Measurements from ENCODE around the gene CCN5.
"Not testable (repeated sequence)": the region's sequence is repeated elsewhere in the genome, so short reads cannot be mapped to it uniquely, and the experiment has no call there.

Gene CCN5

DNA sequence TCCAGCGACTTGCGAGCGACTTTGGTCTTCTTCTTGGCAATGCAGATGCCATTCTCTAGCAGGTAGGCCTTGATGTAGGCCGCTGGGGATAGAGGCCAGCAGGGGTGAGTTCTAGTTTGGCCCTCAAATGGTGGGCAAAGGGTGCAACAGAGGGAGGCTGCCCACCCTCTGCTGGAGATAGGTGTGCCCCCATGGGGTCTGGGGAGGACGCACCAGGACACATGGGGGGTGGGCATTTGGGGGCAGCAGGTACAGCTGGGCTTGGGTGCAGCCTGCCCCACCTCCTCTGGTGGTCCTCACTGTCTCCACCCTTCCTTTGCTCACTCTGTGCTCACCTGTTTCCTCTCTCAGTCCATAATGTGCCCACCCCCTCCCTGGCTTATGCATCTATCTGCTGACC lies 41.8 kb downstream of the CCN5 start:
- DNase-seq (ENCODE audit: low read depth, low spot score), result no peak

DNA sequence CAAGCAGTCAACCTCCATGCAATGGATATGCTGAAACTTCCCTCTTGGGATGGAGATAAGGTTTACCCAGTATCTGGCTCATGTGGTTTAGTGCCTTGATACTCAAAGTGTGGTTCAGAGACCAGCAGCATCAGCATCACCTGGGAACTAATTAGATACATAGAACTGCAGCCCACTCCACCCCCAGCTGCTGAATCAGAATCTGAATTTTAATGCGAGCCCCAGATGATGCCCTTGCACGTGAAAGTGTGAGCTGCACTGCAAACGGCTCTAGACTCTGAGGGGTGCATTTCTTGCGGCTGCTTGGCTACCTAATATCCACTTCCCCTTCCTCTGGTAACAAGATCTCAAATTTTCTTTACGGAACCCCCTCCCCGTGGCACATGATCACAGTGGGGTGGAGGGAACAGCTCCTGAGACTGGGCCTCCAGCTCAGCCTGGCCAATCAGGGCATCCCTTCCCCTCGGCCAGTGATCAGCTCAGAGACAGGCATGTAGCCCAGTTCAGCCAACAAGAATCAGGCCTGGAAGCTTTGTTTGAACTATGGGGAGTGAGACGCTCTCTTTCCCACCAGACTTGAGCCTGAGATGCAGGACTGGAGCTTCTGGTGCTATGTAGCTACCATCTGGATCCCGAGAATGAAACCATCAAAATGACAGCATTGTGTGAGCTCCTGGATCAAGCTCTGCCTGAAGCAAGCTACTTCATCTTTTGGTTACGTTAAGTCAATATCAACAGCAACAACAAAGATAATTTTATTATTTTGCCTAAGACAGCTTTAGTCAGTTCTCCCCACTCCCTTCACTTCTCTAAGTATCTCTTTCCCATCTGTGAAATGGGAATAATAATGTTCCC lies 43.3 kb downstream of the CCN5 start:
- DNase-seq (ENCODE audit: low read depth, low spot score), result no peak

DNA sequence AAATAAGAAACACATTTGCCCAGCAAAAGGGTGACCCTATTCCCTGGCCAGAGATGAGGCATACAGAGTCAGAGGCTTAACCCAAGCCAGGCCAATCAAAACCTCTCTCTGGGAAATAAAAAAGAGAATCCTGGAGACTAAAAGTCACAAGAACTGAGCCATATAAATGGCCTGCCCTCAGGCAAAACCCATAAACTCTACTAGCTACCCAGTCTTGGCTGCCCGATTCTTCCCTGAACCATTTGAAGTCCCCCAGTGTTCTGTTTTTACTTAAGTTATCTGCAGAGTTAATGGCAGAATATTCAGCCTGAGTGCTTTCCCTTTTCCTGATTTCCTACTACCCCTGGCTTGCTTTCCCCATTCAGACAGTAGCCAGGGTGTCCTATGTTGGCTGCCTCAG lies 44.4 kb downstream of the CCN5 start:
- DNase-seq (ENCODE audit: low read depth, low spot score), result no peak

GRCh38 chr20:44761423-44761822 lies 46.3 kb downstream of the CCN5 start:
- no peak for DNase-seq (ENCODE audit: low read depth, low spot score)

GRCh38 chr20:44762466-44763140 lies 47.4 kb downstream of the CCN5 start:
- DNase-seq (ENCODE audit: low read depth, low spot score), result no peak

- DNase-seq (ENCODE audit: low read depth, low spot score), result not testable (repeated sequence)
Measured at GRCh38 chr20:44763798-44764197, 48.6 kb downstream of the CCN5 start.

DNA sequence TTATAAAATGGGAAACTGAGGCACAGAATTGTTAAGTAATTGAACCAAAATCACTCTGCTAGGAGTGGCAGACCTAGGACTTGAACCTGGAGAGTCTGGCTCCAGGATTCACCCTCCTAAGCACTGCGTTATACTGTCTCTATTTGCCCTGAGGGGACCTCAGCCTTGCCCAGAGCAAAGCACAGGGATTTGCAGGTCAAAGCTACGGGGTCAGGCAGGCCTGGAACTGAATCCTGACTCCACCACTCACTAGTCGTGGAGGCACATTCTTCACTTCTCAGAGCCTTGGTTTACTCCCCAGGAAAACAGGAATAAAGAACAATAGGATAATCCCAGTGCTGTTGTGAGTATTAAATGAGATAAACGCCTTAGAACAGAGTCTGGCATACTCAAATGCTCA lies 49.9 kb downstream of the CCN5 start:
- no peak for DNase-seq (ENCODE audit: low read depth, low spot score)

DNA sequence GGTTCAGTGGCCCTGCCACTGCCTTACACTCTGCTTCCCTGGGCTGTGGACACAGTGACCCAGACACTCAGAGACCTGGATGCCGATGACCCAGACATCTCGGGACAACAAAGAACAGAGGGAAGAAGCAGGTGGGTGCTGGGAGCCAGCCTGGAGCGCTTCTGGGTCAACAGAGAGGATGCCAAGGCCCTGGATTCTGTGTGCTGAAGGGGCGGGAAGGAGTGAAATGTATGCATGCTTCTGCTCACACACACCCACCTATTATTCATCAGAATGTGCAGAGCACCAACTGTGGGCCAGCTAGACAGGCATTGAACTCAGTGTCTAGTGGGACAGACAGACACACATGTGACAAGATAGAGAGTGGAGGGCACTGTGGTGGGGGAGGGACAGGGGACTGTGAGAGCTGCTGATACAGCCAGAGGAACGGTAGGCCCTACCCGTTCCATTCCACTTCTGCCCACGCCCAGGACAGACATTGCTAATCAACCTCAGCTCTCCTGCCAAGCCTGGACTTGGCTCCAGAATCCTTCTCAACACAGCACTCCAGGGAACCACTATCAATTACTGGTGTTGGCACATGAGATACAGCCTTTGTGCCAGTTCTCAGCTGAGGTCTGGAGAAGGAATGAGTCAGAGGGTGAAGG lies 50.7 kb downstream of the CCN5 start:
- DNase-seq (ENCODE audit: low read depth, low spot score), result no peak

GRCh38 chr20:44768256-44768655 lies 53.1 kb downstream of the CCN5 start:
- no peak for DNase-seq (ENCODE audit: low read depth, low spot score)

- no peak for DNase-seq (ENCODE audit: low read depth, low spot score)
Measured at GRCh38 chr20:44768854-44769480, 53.8 kb downstream of the CCN5 start.

DNA sequence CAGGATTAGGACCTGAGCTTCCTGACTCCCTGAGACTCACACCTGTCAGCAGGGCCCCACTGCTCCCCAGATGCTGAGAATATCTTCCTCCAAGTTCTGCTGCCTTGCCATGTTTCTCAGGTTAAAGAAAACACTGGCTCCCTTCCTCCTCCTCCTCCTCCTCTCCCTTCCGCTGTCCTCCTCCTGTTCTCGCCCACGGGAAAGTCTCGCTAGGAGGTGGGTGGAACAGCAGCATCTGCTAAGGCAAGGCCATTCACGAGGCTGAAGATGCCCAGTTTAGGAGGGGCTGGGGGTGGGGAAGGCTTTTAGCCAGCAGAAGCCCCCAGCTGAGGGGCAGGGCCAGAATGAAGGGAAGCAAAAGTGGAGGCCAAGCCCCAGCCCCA lies 54.3 kb downstream of the CCN5 start:
- DNase-seq (ENCODE audit: low read depth, low spot score), result no peak

GRCh38 chr20:44770484-44771171 lies 55.5 kb downstream of the CCN5 start:
- no peak for DNase-seq (ENCODE audit: low read depth, low spot score)

- DNase-seq (ENCODE audit: low read depth, low spot score), result no peak
Measured at GRCh38 chr20:44771172-44771535, 56.0 kb downstream of the CCN5 start.

- no peak for DNase-seq (ENCODE audit: low read depth, low spot score)
Measured at GRCh38 chr20:44772636-44773035, 57.5 kb downstream of the CCN5 start.

GRCh38 chr20:44773070-44773829 lies 58.1 kb downstream of the CCN5 start:
- DNase-seq (ENCODE audit: low read depth, low spot score), result no peak

DNA sequence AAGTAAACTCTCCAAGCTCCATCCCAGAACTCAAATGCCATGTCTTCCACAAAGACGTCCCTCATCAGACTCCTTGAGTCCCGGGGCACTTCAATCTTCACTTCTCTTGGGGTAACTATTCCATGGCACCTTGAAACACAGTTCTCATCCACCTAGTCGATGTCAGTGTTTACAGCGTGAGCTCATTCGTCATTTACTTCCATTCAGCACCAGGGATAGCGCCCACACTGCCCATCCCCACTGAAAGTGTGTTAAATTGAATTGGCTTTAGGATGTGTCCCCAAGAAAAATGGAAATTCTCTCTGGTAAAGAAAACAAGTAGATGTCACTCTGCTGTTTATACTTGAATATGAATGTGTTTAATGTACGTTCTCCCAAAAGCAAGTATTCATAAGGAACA lies 61.8 kb downstream of the CCN5 start:
- no peak for DNase-seq (ENCODE audit: low read depth, low spot score)

Data from brain pericyte (primary cell).